NCI-H345 treated with DMSO at 0.1 percent for 48 hours (cell line): ENCODE data around the gene HSPA12A.

Experiments used
- DNase-seq: peaks from one replicate; lab custom pipeline; 2025; ENCODE audit not compliant: unreplicated experiment; lab: John Stamatoyannopoulos, UW

HSPA12A gene

DNA sequence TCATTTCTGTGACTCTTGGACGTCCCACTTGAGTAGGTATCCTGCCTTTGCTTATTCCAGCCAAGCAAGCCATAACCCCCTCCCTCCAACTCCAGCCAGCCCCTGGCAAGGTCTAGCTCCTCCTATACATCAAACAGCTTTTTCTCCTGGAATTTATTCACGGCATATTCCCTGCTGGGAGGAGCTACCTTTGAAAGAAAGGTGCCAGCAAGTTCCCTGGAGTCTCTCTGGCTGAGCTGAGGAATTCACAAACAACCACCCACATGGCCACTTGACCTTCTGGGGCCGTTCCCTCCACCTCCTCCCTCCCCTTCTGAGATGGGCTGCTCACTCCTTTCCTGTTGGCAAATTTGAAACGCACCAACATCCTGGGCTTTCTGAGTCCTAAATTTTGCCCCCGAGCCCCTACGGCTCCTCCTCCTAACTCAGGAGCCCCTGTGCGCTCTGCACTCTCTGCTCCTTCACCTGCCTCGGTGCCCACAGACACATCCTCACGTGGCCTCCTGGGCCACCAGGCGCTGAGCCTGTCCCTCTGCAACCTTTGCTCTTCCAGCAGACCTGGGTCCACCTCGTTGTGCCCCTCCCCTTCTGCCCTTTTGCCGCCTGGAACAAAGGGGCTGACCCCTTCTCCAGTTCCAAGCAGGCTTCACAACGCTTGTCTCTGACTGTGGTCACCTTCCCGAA, 48.0 kb downstream of the HSPA12A start:
- DNase-seq = no peak

DNA sequence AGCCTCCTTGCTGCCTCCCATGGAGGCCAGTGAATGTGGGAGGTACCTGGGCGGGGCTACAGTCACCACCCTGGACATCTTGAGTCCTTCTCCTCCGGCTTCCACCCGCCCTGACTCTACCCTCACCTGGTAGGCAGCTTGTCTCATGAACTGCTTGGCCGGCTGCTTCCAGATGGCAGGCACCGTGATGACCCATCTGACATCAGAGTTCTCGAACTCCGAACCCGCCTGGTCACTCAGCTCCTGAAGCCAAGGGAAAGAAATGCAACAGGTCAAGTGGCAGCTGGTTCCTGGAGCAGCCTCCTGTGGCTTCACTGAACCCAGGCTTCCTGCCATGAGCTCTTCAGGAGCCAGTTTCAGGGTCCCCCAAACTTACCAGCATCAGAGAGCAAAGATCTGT, 50.1 kb downstream of the HSPA12A start:
- DNase-seq = no peak

DNA sequence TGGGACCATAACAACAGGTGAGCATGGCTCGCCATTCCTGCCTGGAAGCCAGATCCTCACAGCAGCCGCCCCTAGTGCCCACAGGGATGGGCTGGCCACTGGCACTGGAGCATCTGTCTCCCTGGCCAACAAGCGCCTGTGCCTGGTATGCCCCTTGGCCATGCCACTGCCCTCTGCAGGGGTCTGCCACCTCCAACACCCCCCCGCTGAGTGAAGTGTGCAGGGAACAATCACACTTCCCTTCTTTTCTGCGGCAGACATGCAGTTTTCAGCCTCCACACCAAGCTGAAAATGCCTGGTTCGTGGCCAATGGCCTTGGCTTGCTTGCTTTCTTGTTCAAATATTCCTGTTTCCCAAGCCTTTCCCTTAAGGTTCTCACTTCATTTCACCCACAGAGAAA, 50.7 kb downstream of the HSPA12A start:
- no peak for DNase-seq

DNA sequence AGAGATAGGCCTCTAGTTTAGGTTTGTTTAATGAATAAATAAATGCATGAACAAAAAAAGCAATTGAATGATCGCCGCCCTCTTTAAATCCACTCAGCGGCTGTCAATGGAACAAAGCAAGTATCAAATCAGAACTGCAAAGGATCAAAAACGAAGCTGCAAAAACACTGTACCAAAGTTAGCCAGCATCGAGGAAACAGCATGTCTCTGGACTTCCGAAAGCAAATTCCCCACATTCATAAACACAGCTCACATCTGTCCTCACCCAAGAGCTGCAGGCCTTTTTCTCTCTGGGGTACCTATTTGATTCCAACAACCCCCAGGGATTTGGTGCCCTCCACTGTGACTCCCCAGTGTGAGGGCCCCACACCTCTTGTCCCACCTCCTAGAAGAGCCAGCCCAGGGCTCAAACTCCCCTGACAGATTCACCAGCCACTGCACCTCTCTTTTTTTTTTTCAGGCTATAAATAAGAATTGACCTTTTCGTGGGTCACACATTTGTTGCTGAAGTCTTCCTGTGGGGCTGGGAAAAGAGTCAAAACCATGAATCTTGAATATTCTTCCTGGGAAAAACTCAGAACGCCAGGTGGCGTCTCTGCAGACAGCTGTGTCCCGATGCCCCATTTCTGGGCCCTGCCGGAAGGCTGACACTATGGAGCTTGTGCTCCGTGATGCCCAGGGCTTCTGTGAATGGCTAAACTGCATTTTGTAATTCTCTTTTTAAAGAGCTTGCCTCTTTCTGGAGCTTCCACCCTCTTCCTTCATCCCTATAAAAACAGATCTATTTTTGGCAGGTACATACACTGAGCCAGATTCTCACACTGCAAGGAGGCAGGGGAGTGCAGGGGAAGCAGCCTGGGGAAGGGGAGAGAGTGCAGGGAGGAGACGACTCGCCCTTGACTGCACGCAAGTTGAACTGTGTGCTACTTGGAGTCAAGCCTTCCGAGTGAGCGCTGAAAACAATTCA, 51.7 kb downstream of the HSPA12A start:
- DNase-seq = no peak

DNA sequence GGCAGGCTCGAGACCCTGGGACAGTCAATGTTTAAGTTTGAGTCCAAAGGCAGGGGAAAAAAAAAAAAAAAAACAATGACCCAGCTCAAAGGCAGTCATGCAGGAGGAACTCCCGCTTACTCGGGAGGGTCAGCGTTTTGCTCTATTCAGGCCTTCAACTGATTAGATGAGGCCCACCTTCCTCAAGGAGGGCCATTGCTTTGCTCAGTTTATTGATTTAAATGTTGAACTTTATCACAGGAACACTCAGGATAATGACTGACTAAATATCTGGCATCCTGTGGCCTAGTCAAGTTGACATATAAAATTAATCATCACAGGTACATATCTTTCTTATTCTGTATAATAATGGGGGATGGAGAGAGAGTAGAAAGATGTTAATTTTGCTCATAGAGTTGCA, 52.6 kb downstream of the HSPA12A start:
- no peak for DNase-seq

DNA sequence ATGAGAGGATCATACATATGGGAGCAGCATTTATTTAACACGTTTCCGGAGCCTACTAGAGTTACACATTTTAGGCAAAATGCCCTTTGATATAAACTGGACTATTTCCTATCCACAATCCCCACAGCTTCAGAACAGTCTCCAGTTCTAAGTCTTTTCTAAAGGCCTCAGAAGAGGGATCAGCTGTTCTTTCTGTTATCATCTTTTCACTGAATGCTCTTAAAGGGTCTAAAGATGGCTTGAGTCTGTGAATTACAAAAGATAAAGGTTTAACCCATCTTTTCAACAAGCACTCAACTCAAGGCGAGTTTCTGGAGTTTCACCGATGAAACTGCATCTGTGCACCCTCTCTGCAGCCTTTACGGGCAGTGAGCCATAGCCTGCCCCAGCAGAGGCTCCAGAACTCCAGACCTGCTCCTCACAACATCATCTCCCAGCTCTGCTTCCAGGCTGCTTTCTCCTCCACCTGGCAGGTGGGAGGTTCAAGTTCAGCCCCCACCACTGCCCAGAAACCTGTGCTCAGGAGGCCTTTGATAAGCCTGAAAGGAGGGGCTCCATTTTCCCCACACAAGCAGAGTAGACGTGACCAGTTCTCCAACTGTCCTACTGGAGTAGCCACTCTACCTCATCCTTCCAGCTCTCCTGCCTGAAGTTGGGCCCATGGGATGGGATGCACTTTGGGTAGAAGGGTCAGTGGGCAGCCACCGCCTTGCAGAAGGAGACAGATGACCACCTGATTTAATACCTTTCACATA, 53.4 kb downstream of the HSPA12A start:
- no peak for DNase-seq

DNA sequence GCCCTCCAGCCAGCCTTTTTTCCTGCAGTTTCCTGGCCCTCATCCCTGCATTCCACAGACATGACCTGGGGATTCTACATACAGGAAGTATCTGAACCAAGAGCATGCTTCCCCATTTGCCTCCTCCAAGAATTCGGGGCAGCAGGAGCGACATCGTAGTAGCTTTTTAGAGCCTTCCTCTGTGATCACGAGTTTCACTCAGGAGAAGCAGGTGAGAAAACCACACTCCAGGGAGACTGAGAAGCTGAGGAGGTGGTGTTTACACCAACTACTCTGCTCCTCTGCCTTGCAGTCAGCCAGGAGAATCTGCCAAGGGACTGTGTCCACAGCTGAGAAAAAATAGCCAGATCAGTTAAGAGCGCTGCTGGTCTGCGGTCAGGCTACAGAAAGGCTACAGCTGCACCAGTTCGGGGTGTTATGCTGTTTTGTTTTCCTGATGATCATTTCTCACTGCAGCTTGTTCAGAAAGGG, 54.1 kb downstream of the HSPA12A start:
- DNase-seq = no peak

DNA sequence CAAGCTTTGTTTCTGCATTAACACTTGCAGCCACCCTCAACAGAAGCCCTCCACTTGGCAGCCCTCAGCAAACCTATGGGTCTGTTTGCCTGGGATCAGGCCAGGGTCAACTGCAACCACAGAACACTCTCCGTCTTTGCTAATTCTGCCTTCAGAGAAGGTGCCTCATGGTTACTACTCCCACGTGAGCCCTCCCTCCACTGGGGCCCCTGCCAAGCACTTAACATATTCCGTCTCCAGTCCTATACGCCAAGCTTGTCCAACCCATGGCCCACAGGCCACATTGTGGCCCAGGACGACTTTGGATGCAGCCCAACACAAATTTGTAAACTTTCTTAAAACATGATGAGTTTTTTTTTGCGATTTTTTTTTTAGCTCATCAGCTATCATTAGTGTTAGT, 54.7 kb downstream of the HSPA12A start:
- DNase-seq = no peak

DNA sequence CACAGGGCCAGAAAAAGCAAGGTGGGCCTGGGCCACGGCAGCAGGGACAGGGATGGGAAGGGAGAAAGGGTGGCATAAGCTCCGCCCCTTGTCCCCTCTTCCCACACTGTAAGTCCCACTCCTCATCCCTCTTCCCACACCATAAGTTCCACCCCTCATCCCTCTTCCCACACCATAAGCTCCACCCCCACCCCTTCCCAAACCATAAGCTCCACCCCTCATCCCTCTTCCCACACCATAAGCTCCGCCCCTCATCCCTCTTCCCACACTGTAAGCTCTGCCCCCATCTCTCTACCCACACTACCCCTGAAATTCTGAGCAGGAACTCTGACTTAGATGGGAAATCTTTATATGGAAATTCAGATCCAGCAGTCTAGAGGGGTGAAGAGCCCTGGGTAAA, 55.7 kb downstream of the HSPA12A start:
- DNase-seq = no peak

DNA sequence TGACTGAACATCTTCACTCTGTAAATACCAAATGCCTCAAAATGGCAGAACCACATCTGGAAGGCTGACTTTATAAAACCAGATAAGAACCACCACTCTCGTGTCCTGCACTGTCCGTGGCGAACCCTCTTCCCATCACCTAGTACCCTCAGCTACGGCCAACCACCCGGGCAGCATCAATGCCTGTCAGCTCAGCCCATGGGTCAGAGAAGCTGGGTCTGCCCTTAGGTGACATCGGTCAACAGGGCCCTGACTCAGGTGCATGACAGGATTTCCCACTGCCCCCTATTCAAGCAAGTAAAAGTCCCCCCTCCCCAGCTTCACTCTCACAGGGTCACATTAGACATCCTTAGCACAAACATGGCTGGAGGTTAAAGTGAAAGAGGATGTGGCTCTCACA, 56.6 kb downstream of the HSPA12A start:
- DNase-seq = no peak

DNA sequence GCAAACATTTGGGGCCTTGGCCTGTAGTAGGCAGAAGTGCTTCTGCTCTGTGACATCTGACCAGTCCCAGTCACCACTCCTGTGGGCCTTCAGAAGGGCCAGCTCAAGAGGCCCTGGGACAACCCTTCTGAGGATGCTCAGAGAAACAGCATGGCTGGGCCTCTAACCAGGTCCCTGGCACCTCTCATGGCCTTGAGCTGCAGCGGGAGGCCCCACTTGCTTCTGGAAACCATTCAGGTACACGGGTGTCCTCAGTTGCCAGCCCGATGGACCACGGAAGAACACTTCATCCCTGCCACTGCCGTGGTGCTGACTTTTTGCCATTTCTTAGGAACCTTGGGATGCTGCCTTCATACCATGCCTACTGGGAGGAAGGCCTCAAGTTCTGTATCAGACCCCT, 57.6 kb downstream of the HSPA12A start:
- no peak for DNase-seq

DNA sequence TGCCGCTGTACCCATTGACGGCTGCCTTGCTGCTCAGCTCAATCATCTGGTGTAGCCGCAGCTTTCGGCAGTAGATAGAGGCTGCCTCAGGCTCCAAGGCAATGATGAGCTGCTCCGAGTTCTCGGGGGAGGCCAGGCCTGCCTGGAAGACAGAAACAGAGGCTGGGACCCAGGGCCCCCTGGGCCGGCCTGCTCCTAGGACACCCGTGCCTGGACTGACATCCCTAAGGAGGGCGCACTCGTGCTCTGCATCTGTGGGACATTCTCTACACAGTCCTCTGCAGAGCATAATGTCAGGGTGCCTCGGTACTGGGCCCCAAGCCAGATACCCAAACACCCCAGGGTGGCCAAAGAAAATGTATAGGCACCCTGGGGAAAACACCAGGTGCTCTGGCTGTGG, 58.5 kb downstream of the HSPA12A start:
- no peak for DNase-seq

DNA sequence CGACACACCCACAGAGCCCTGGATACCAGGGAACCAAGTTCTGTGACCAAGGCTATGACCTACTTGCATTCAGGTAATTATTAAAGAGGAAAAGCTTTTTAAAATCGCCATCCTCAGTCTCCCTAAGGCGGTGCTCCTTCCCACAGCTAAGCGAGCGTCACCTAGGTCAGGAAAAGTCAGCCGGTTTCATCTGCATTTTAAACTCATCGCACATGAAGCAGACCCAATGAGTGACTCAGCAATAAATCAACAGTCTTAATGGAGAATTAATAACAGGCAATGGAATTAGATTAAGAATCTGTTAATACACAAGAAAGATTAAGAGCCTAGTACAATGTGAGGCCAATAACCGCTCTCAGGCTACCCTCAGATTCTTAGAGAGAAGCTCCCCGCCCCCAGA, 59.2 kb downstream of the HSPA12A start:
- DNase-seq = no peak

DNA sequence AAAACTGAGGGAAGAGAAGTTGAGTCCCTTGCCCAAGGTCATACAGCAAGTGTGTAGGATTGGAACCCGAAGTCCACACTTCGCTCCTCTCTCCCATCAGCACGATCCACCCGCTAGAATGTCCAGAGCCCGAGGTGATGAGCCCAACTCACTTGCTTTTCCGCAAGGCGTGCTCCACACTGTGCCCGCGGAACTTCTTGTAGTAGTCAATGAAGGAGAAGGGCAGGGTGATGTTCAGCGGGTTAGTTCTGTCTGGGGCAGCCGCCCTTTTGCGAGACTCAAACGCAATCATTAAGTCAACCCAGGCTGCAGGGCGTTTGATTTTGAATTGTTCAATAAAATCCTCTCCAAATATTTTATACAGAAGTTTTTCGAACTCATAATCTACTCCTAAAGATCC, 63.0 kb downstream of the HSPA12A start:
- DNase-seq = no peak

DNA sequence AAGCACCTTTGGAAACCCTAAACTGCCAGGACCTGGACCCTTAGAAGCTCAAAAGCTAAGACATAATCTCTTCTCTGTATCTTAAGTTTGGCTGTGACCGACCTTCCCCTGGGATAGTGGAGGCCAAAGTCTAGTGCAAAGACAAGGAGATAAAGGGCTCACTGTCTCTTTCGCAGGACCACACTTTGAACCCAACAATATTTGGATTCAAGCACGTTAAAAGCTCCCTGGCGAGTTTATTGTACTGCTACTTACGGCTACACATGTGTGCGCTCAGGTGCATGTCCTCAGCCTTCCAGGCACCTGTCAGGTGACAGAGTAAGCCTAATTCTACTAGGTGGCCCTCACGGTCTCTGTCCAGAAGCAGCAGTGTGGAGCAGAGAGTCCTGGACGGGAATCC, 65.7 kb downstream of the HSPA12A start:
- DNase-seq = no peak

DNA sequence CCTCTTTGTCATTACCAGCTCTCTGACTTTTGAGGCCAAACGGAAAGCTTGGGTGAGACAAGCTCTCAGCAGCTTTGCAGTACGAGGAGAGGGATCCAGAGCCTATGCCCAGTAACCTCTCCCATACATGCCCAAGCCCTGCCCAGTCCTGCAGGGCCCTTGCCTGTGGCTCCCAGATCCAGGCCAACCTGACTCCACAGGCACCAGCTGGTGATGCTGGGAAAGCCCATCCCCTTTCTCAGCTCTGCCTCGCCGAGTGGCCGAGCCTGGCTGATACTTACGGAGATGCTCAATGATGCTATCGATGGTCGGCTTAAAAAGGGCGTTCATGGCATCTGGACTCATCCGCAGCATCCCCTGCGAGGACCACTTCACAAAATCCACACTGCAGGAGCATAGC, 66.2 kb downstream of the HSPA12A start:
- no peak for DNase-seq

DNA sequence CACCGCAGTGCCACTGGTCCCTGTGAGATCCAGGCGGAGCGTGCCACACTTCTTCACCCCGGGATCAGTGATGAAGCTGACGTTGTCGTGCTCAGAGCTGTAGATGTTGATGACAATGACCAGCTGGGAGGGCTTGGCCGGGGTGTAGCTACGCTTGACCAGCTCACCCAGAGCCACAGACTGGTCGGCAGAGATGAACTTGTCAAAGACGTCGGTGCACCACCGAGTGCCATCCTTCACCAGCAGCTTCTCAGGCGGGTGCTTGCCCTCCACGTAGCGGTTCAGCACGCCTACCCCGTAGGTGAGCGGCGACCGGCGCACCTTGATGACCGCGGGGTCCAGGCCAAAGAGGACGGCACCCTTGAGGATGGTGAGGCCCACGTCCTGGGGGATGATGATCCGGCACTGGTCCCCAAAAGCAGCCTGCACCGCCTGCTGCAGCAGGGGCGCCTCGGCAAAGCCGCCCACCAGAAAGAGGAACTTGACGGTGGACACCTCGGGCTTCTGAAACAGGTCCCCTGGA, 67.4 kb downstream of the HSPA12A start:
- DNase-seq = no peak

DNA sequence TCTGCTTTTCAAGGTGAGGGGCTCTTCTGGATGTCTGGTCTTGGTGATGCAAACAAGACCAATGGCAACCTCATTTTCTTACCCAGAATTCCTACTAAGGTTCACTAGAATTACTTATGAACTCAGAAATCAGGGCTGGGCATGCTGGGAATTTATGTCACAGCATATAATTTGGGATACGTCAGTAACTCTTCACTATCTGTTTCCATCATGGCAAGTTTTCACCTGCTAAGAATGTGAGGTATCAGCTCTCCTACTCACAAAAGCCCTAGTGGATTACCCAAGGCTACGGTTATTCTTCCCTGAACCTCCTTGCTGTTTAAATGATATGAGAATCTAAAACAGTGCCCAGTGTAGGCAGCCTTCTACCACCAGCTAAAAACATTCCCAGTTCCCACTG, 68.5 kb downstream of the HSPA12A start:
- no peak for DNase-seq

DNA sequence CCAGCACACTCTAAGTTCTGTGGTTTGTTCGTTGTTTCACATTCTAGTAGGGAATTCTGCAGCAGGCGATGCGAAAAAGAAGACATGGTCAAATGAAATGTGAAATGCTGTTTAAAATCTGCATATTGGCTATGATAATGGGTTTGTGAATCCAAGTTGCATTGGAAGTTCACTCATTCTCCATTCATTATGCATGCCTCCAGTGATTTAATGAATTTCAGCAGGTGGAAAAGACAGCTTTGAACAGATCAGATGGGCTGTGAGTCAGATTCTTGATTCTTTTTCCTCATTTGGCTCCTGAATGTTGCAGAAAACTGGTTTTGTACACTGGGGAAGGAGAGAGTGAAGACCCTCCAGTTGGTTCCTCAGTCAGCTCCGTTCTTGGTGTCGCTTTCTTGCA, 69.5 kb downstream of the HSPA12A start:
- no peak for DNase-seq

DNA sequence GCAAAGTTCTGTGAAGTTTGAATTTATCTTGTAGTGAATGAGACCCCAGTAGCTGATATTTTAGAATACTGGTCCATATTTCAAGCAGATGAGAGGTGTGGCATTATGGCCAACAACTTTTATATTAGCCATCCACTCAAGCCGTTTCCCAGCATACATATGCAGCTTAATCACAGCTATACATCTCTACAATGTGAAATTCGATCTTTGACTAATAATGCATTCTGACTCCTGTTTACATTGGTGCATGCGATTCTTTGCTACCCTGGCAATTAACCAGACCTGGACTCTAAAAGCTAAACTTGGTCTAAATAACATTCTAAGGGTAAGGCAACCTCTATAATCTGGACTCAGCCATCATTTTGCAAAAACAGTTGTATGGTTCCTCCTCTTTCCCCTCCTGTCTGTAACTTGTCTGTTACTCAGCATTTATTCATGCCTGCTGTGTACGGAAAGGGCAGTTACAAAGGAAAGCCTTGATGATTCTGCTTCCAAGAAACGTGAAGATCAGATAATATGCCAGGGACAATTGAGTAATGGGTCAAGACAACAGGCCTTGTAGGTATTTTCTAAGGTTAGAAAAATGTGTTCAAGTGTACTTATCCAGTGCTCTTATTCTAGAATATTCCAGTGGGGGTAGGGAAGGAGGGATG, 71.0 kb downstream of the HSPA12A start:
- DNase-seq = no peak

DNA sequence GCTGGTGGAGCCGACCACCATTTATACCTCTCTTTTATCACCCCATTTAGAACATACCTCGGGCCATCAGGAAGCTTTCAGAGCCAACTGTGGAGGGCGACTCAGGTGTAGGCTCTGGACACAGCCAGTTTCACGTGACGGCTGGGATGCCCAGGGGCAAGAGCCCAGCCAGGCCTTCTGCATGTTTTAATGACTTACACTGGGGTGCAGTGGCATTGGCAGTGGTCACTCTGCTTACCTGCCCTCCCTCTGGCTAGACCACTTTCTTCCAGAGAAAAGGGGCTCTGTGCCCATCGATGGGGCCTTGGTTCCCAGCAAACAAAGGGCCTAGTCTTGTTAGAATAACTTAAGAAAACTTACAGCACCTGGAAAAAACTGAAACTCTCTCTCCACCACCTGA, 71.7 kb downstream of the HSPA12A start:
- DNase-seq = no peak
